Erythroblast (primary cell): Measurements from ENCODE around the gene PLK2.

ENCODE experiments used
- GATA1 ChIP-seq: IDR thresholded peaks from 2 replicates; pipeline ENCODE4 v1.6.1; 2011; ENCODE audit warnings: low read depth, mild to moderate bottlenecking, control low read depth, low read length, moderate library complexity
- POLR2A ChIP-seq: IDR thresholded peaks from 2 replicates; pipeline ENCODE4 v1.6.1; 2011; ENCODE audit warnings: mild to moderate bottlenecking, low read length

- TF ChIP-seq POLR2A = no peak
- TF ChIP-seq GATA1 = no peak
Observed at GRCh38 chr5:58503390-58504046, 43.6 kb upstream of the PLK2 start.
